HL-60 (cell line): ENCODE results near the gene CDC42BPA.

ENCODE experiments used
- TF ChIP-seq, protein P1 (sequence below): IDR thresholded peaks from one replicate; pipeline ENCODE4 v1.5.1; 2011; ENCODE audit warnings: low read length, control low read depth, inconsistent platforms; ENCODE audit not compliant: insufficient read depth
- TF ChIP-seq, protein P2 (sequence below): IDR thresholded peaks from 2 replicates; pipeline ENCODE4 v1.6.1; 2012; ENCODE audit warnings: low read depth; ENCODE audit not compliant: insufficient replicate concordance

DNA sequence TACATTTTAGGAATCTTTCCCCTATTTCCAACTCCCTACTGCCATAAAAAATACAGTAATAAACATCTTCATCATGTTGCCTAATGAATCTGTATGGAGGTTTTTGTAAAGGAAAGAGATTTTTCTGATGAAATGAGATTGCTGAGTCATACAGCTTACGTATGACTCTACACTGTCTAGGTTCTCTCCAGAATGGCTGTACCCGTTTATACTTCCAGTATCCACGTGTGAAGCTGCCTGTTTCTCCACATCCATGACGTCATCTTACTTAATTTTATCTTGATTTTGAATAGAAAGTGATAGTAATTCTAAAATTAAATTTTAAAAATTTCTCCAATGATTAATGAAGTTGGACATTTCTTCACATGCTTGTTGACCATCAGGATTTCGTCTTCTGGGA, 274.5 kb downstream of the CDC42BPA start:
- TF ChIP-seq, protein P1, sequence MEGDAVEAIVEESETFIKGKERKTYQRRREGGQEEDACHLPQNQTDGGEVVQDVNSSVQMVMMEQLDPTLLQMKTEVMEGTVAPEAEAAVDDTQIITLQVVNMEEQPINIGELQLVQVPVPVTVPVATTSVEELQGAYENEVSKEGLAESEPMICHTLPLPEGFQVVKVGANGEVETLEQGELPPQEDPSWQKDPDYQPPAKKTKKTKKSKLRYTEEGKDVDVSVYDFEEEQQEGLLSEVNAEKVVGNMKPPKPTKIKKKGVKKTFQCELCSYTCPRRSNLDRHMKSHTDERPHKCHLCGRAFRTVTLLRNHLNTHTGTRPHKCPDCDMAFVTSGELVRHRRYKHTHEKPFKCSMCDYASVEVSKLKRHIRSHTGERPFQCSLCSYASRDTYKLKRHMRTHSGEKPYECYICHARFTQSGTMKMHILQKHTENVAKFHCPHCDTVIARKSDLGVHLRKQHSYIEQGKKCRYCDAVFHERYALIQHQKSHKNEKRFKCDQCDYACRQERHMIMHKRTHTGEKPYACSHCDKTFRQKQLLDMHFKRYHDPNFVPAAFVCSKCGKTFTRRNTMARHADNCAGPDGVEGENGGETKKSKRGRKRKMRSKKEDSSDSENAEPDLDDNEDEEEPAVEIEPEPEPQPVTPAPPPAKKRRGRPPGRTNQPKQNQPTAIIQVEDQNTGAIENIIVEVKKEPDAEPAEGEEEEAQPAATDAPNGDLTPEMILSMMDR, result no peak
- TF ChIP-seq, protein P2, sequence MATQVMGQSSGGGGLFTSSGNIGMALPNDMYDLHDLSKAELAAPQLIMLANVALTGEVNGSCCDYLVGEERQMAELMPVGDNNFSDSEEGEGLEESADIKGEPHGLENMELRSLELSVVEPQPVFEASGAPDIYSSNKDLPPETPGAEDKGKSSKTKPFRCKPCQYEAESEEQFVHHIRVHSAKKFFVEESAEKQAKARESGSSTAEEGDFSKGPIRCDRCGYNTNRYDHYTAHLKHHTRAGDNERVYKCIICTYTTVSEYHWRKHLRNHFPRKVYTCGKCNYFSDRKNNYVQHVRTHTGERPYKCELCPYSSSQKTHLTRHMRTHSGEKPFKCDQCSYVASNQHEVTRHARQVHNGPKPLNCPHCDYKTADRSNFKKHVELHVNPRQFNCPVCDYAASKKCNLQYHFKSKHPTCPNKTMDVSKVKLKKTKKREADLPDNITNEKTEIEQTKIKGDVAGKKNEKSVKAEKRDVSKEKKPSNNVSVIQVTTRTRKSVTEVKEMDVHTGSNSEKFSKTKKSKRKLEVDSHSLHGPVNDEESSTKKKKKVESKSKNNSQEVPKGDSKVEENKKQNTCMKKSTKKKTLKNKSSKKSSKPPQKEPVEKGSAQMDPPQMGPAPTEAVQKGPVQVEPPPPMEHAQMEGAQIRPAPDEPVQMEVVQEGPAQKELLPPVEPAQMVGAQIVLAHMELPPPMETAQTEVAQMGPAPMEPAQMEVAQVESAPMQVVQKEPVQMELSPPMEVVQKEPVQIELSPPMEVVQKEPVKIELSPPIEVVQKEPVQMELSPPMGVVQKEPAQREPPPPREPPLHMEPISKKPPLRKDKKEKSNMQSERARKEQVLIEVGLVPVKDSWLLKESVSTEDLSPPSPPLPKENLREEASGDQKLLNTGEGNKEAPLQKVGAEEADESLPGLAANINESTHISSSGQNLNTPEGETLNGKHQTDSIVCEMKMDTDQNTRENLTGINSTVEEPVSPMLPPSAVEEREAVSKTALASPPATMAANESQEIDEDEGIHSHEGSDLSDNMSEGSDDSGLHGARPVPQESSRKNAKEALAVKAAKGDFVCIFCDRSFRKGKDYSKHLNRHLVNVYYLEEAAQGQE, result no peak
